Heart right ventricle (tissue), 16 donors: ENCODE data around the gene MRPL41. TPM values are rescaled to one million over a fixed set of nuclear protein-coding genes. Genes with fewer than 3 reads are reported as not detected.
"Not testable (repeated sequence)": the region's sequence is repeated elsewhere in the genome, so short reads cannot be mapped to it uniquely, and the experiment has no call there.

ENCODE experiments used
- ATAC-seq, 8 donors: fragments of 200-7000 bp; cut with Tn5 transposase; one replicate each; pipeline ENCODE4 v1.9.1; 2020; ENCODE audit warnings: mild to moderate bottlenecking in 8 of 8, moderate library complexity in 8 of 8, moderate number of reproducible peaks in 1 of 8
- DNase-seq, 2 donors: peaks; one replicate each; pipeline ENCODE4 v3.0.0-alpha.2; 2020
- H3K27ac ChIP-seq, 10 donors: fragments of 200-600 bp; sonication (generic) in 2 of 10; one replicate each; pipeline versions ENCODE4 v1.5.0 to v1.8.0; 2020 to 2022; ENCODE audit warnings: mild to moderate bottlenecking in 3 of 10
- H3K27me3 ChIP-seq, 7 donors: fragments of 200-600 bp; one replicate each; pipeline ENCODE4 v1.8.0; 2021 to 2022; ENCODE audit warnings: mild to moderate bottlenecking in 2 of 7
- H3K36me3 ChIP-seq, 9 donors: fragments of 200-600 bp; sonication (generic) in 1 of 9; one replicate each; pipeline versions ENCODE4 v1.5.0 to v1.8.0; 2020 to 2022; ENCODE audit warnings: mild to moderate bottlenecking in 2 of 9
- H3K4me1 ChIP-seq, 9 donors: fragments of 200-600 bp; sonication (generic) in 1 of 9; one replicate each; pipeline versions ENCODE4 v1.5.0 to v1.8.0; 2020 to 2022; ENCODE audit warnings: mild to moderate bottlenecking in 4 of 9
- H3K4me3 ChIP-seq, 10 donors: fragments of 200-600 bp; sonication (generic) in 2 of 10; one replicate each; pipeline versions ENCODE4 v1.5.0 to v1.8.0; 2020 to 2022; ENCODE audit warnings: mild to moderate bottlenecking in 7 of 10, moderate library complexity in 2 of 10
- H3K9me3 ChIP-seq, 11 donors: fragments of 200-600 bp in 10 of 11; sonication (generic) in 2 of 11; one replicate each; pipeline versions ENCODE4 v1.5.0 to v1.8.0; 2013 to 2022; ENCODE audit warnings: mild to moderate bottlenecking in 2 of 11, control low read depth in 1 of 11, moderate library complexity in 1 of 11
- CTCF ChIP-seq, 9 donors: fragments of 200-600 bp; sonication (generic) in 2 of 9; IDR thresholded peaks; one replicate each; pipeline versions ENCODE4 v1.5.0 to v1.8.0; 2021 to 2022; ENCODE audit warnings: antibody characterized with exemption in 9 of 9, mild to moderate bottlenecking in 5 of 9, moderate library complexity in 1 of 9
- WGBS, 2 donors: extraction: QIAGEN DNeasy Blood & Tissue Kit; methylation state at CpG; one replicate each; pipeline ENCODE4 v1.1.7; 2013; ENCODE audit warnings: inconsistent platforms in 1 of 2; 5-methylcytosine and 5-hydroxymethylcytosine counted together
- intact Hi-C, 10 donors: fragments of 100-400 bp; cut with DNase I; formaldehyde crosslinking; loops; one replicate each; pipeline versions ENCODE4 v1.11.1 to v1.14.2; 2022
- polyA plus RNA-seq, 2 donors: library from polyadenylated mRNA; stranded (reverse); fragments of 200-250 nt; gene quantifications; one replicate each; pipeline ENCODE4 v1.2.3, GENCODE V29; 2013
- total RNA-seq, 10 donors: library from RNA; stranded (reverse); fragmentation: NEBNext Ultra II Directional in 3 of 10; extraction: Animal tissue kit (Norgen Biotek cat#: 25700) in 3 of 10; gene quantifications; one replicate each; pipeline versions ENCODE4 v1.2.1 to v1.2.4, GENCODE V29; 2021 to 2023
- donor health status: Arrhythmogenic right ventricular cardiomyopathy.
- donor health status: ischemic (EF 13 %, LVEDD 7.1; RV severe dilation, severe dysfunction).
- donor health status: healthy with polysubstance abuse.
- donor health status: DM: no; HTN: yes; CAD: no.
- donor health status: DM: no; HTN: no; CAD: no.
- donor health status: ischemic (EF 25% LVEDD 6.9; RV normal size, moderate dysfunction).
- donor health status: ischemic (EF 25% LVEDD 5.7; RV mildly dilated, moderate dysfunction).
- donor health status: healthy.
- donor health status: DM: yes; HTN: yes; CAD: no.
- donor health status: Ischemic cardiomyopathy.
- donor health status: ischemic (EF 35%, LVEDD 5.7; RV mildly dilated, moderate dysfunction).
- donor health status: nonischemic (EF 11% LVEDD 7.7; RV severe dilation, severe dysfunction).
- donor health status: DM: yes; HTN: yes; CAD: no.
- donor health status: PGD.
- donor health status: ischemic (EF 29% LVEDD 5.4; RV normal size, mild dysfunction).
- donor health status: nonischemic (EF 23%, LVEDD 6.1; RV moderate dilation, normal function).

MRPL41 gene
- total and polyA plus RNA-seq, 12 donors, result 133 to 1,052 (median 215) TPM

- peaks cover 0 to 4% (median 0%) of the 10 kb centered on the region in 11 donors for H3K9me3 ChIP-seq
- ATAC-seq, result no peak
- intact Hi-C loops, result no loop called here
These were observed 16.6 kb upstream of the MRPL41 start for GRCh38 chr9:137535120-137535428.

GRCh38 chr9:137536594-137537131 is 15.0 kb upstream of the MRPL41 start:
- DNase-seq, H3K4me3 ChIP-seq, H3K27me3 ChIP-seq, intact Hi-C loops, ATAC-seq, H3K4me1 ChIP-seq, H3K27ac ChIP-seq, H3K9me3 ChIP-seq: not testable (repeated sequence)
- peaks cover 0 to 40% (median 0%) of the 10 kb centered on the region in 9 donors for H3K36me3 ChIP-seq
- WGBS, 2 donors, result 56 to 57% methylated on average over 16 of the region's 16 CpGs

More at GRCh38 chr9:137535120-137535428, 16.6 kb upstream of the MRPL41 start:
- peaks cover 0 to 25% (median 0%) of the 10 kb centered on the region in 9 donors for H3K36me3 ChIP-seq
- no peak for DNase-seq
- no peak overlapping the region for H3K27ac ChIP-seq
- no peaks in the 10 kb centered on the region for H3K27me3 ChIP-seq
- no peak for TF ChIP-seq CTCF (IDR thresholded peaks at IDR 0.05)
- no peak overlapping the region for H3K4me3 ChIP-seq
- peaks cover 0 to 10% (median 7%) of the 10 kb centered on the region in 9 donors for H3K4me1 ChIP-seq

GRCh38 chr9:137538058-137538457 is 13.6 kb upstream of the MRPL41 start:
- no peaks in the 10 kb centered on the region for H3K27me3 ChIP-seq
- peaks cover 0 to 4% (median 0%) of the 10 kb centered on the region in 11 donors for H3K9me3 ChIP-seq
- ATAC-seq (no peak), DNase-seq (no peak)
- H3K4me3 ChIP-seq, result no peak overlapping the region
- TF ChIP-seq CTCF (IDR thresholded peaks at IDR 0.05), result no peak
- H3K36me3 ChIP-seq, result peaks cover 0 to 53% (median 0%) of the 10 kb centered on the region in 9 donors
- 96% methylated on average over 16 of the region's 16 CpGs for WGBS, 2 donors
- H3K4me1 ChIP-seq, result peaks cover 0 to 10% (median 7%) of the 10 kb centered on the region in 9 donors
- intact Hi-C loops, result no loop called here
- H3K27ac ChIP-seq, result no peak overlapping the region

- Histone ChIP-seq H3K9me3 (peaks cover 0 to 4% (median 0%) of the 10 kb centered on the region in 11 donors), H3K4me3 (no peak overlapping the region), H3K36me3 (peaks cover 0 to 57% (median 0%) of the 10 kb centered on the region in 9 donors), H3K27me3 (no peaks in the 10 kb centered on the region), H3K27ac (no peak overlapping the region), H3K4me1 (peaks cover 0 to 15% (median 0%) of the 10 kb centered on the region in 9 donors)
- intact Hi-C loops, result no loop called here
- DNase-seq (no peak), ATAC-seq (no peak)
- TF ChIP-seq CTCF (IDR thresholded peaks at IDR 0.05), result no peak
- 87 to 90% methylated on average over 18 of the region's 18 CpGs for WGBS, 2 donors
These were observed 11.1 kb upstream of the MRPL41 start for GRCh38 chr9:137540536-137540935.

- no peak for TF ChIP-seq CTCF (IDR thresholded peaks at IDR 0.05)
- H3K36me3 ChIP-seq, result peaks cover 0 to 56% (median 0%) of the 10 kb centered on the region in 9 donors
- intact Hi-C loops, result no loop called here
- H3K4me1 ChIP-seq, result peaks cover 0 to 15% (median 0%) of the 10 kb centered on the region in 9 donors
- H3K27me3 ChIP-seq, result no peaks in the 10 kb centered on the region
- DNase-seq (no peak), ATAC-seq (no peak)
- no peak overlapping the region for H3K27ac ChIP-seq
- H3K9me3 ChIP-seq, result peaks cover 0 to 7% (median 0%) of the 10 kb centered on the region in 11 donors
- 93 to 94% methylated on average over 20 of the region's 20 CpGs for WGBS, 2 donors
- no peak overlapping the region for H3K4me3 ChIP-seq
These were observed 9.2 kb upstream of the MRPL41 start for GRCh38 chr9:137542486-137542885.
